GM18511 (cell line): Measurements from ENCODE around the gene KRTAP20-1.

ENCODE experiments used
- ATAC-seq: cut with Tn5 transposase; IDR thresholded peaks from one replicate; pipeline ENCODE4 v1.9.1; 2021; ENCODE audit warnings: mild to moderate bottlenecking, moderate library complexity; ENCODE audit not compliant: unreplicated experiment

KRTAP20-1 gene

DNA sequence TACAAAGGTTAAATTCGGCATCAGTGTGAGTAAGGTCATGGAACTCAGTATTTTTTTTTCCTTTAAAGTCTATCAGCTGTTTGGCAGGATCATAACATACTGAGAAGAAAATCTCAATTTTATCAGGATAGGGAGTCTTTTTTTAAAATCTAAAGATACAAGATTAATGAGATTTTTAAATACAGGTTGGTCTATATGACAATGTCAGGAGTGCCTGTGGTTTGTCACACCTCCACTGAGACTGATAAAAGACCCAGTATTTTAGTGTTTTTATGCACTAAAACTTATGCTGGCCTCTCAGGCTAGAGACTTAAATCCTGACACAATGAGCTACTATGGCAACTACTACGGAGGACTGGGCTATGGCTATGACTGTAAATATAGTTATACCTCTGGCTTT, 26.3 kb downstream of the KRTAP20-1 start, which contains the start of gene KRTAP20-3:
KRTAP20-3 (plus strand) TSS at position 301 of the 400 bp plus-strand sequence.
- no peak for ATAC-seq

DNA sequence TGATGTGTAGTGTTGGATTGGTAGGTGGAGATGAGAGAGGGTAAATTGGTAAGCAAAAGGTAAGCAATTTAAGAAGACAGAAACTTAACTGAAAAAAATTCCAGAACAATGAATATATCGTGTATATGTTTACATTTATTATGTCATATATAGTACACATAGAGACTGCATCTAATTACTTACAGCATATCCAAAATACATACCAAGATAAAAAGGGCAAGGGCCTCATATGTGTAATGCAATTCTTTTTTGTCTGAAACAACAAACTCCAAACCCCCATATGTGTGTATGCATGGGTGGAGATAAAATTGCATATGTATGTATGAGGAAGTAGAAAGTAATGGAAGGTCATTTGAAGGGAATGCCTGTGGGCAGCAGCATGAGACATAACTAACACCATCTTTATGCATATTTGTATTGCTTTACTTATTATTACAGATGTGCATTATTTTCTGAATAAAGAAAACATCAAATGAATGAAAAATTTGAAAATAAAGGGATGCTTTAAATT, 30.7 kb downstream of the KRTAP20-1 start:
- no peak for ATAC-seq

DNA sequence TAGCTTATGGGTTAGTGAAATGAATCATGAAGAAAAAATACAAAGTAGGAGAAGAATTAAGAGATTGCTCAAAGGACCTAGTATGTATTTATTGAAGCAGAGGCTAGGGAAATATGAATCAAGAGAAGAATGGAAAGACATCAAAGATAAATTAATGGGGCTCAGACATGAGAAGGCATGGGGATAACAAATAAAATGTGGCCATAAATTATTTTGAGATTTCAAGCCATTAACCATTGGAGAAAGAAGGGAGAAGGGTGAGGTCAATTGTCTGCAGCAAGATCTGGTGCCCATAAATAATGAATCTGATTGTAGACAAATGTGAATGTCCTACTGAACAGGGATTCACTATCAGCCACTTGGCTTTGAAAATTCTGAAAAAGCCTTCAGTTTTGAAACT, 36.7 kb downstream of the KRTAP20-1 start:
- no peak for ATAC-seq
